LNCaP clone FGC (cell line): ENCODE data around the gene C1orf174.

Experiments
- DNase-seq: peaks from one replicate; pipeline ENCODE4 v3.0.0-alpha.2; 2011; ENCODE audit warnings: low read depth
- H3K4me3 ChIP-seq: 2 replicates; pipeline ENCODE4 v1.5.1; 2011; ENCODE audit warnings: mild to moderate bottlenecking, low read depth, low read length, control low read depth
- CTCF ChIP-seq: IDR thresholded peaks from 2 replicates; pipeline ENCODE4 v1.5.1; 2012; ENCODE audit warnings: mild to moderate bottlenecking; ENCODE audit not compliant: control insufficient read depth, insufficient read depth; ENCODE audit errors: extremely low read depth

The C1orf174 gene

GRCh38 chr1:3907031-3907534 is 7.0 kb upstream of the C1orf174 start:
- no peak for DNase-seq
- peak; percentile 20; the same call in 1 of the 2 replicates for TF ChIP-seq CTCF
- H3K4me3 ChIP-seq, result no peak overlapping the region

DNA sequence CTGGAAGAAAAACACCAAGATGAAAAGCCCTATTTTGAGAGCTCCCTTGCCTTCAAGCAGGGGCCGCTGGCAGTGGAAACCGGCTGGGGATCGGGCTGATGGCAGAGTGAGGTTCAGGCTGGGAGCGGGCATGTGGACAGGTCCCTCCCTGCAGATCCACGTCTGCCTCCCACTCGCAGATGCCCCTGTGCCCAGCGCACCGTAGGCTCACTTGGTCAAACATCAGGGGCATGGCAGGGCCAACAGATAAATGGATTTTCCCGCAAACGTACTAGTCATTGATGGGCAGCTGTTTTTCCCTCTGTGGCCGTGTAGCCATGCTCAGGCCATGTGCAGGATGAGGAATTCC is 6.6 kb upstream of the C1orf174 start:
- TF ChIP-seq CTCF, result no peak
- no peak for DNase-seq
- H3K4me3 ChIP-seq, result no peak overlapping the region

GRCh38 chr1:3905953-3906671 is 6.0 kb upstream of the C1orf174 start:
- no peak for TF ChIP-seq CTCF
- H3K4me3 ChIP-seq, result no peak overlapping the region
- no peak for DNase-seq

DNA sequence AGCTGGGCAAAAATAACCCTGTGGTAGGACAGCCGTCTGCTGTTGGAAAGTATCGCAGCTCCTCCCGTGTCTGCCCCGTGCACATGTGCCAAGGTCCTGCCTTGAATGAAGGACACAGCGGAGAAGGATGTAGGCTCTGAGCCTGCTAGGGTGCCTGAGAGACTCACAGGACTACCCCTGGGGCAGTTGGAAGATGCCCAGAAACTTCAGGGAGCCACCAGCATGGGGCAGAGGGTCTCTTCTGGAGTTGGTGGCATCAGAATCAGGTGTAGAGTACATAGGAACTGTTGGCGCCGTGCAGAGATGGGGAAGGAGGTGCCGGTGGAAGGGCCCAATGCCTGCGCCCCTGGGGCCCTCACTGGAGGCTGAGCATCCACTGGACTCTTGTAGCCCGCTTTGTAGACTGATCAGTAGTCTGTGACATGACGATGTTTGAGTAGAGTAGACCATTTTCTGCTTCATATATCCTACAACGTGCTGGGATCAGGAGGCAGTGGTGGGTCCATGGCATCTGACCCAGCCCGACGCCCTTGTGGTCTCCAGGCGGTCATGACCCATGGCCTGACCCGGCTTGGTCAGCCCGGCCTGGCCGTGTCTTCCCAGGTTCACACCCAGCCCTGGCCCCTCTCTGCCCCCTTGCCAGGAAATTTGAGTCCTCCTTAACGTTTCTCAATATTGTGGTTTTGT is 5.3 kb upstream of the C1orf174 start:
- no peak for TF ChIP-seq CTCF
- H3K4me3 ChIP-seq, result no peak overlapping the region
- no peak for DNase-seq

- H3K4me3 ChIP-seq, result no peak overlapping the region
- no peak for DNase-seq
- no peak for TF ChIP-seq CTCF
Measured at GRCh38 chr1:3904843-3905185, 4.7 kb upstream of the C1orf174 start.

GRCh38 chr1:3904006-3904842 is 4.2 kb upstream of the C1orf174 start:
- TF ChIP-seq CTCF, result no peak
- no peak for DNase-seq
- no peak overlapping the region for H3K4me3 ChIP-seq
